Measurements from ENCODE around the gene PRUNE2. TPM values are rescaled to one million over a fixed set of nuclear protein-coding genes. Genes with fewer than 3 reads are reported as not detected.
A peak's percentile ranks its signal among the peaks of the same experiment; 100 is the strongest.

PRUNE2 gene
- total and polyA plus RNA-seq, 9 of the 15 experiments (the other 6 are each of a cell fraction or from before 2014, with no cell fraction given): 0.05 to 0.45 (median 0.18) TPM; not detected in 1

- ATAC-seq (no peak), DNase-seq (ENCODE audit: extremely low read depth in 1 of 4, low spot score in 3 of 4) (no peak)
- in situ Hi-C loops (cut with MboI): no loop called here
Measured at GRCh38 chr9:76691517-76692313, 214.2 kb downstream of the PRUNE2 start.

More at GRCh38 chr9:76691517-76692313, 214.2 kb downstream of the PRUNE2 start:
- BruUV-seq (replicated peaks): no TSS peak
- Histone ChIP-seq H4K20me1 (replicated peaks; ENCODE audit: control insufficient read depth, insufficient read depth, low read length) (no peaks in the 10 kb centered on the region), H3K4me1 (replicated peaks in 1 of 2; ENCODE audit: control insufficient read depth in 2 of 2, insufficient read depth in 2 of 2, low read length in 2 of 2) (no peaks in the 10 kb centered on the region; a peak in 1 of 5 replicates), H3K4me3 (no peak overlapping the region), H3K27me3 (ENCODE audit: control insufficient read depth in 2 of 2, insufficient read depth in 2 of 2, low read length in 2 of 2) (peaks cover 0 to 9% of the 10 kb centered on the region in 2 experiments; a peak in 2 of 5 replicates), H3K9me1 (ENCODE audit: control insufficient read depth, insufficient read depth, low read length) (no peaks in the 10 kb centered on the region), H3K9me3 (replicated peaks; ENCODE audit: control insufficient read depth, insufficient read depth, low read depth, low read length) (no peaks in the 10 kb centered on the region), H3K36me3 (ENCODE audit: control insufficient read depth, insufficient read depth, low read length) (no peaks in the 10 kb centered on the region), H2AFZ (ENCODE audit: low read depth, low read length) (peak overlapping the region; percentile 45; the same call in 1 of the 2 replicates), H3K9ac (ENCODE audit: insufficient read depth in 1 of 2, low read depth in 2 of 2, low read length in 2 of 2) (no peak overlapping the region), H3K27ac (ENCODE audit: extremely low read depth, low read depth, low read length) (no peak overlapping the region), H3K79me2 (ENCODE audit: control insufficient read depth, insufficient read depth, low read length) (no peaks in the 10 kb centered on the region), H3K4me2 (ENCODE audit: insufficient read depth, low read length) (peak overlapping the region; percentile 62)
- TF ChIP-seq TFE3 (CRISPR knock-in tag; IDR thresholded peaks at IDR 0.05) (peak; percentile 81), RAD51 (IDR thresholded peaks at IDR 0.05; ENCODE audit: borderline replicate concordance, low read depth) (peak; percentile 28; the same call in 1 of the 2 replicates), SREBF1 (IDR thresholded peaks at IDR 0.05; ENCODE audit: borderline replicate concordance, low read depth, low read length) (no peak), CGGBP1 (CRISPR knock-in tag; IDR thresholded peaks at IDR 0.05) (no peak), GTF3C2 (IDR thresholded peaks at IDR 0.05; ENCODE audit: borderline replicate concordance, extremely low read depth, insufficient read length) (no peak)
- intact Hi-C loops (cut with micrococcal nuclease): no loop called here
- under 1% methylated on average over 13 of the region's 13 CpGs for WGBS (ENCODE audit: insufficient coverage, low coverage, missing lambda C conversion rate)
- ChIA-PET POLR2A (interaction anchor here (0.5 to 1.5 kb wide), 3 partner anchors 8 to 277 kb away, joined by 3 to 4 read pairs (median 4); no protein-coding TSS in a partner anchor), CTCF (ENCODE audit: low intra/inter-chr PET ratio) (no interaction called here)
- FAIRE-seq: no peak

Measured in K562 (cell line).